Osteoblast (primary cell): Measurements from ENCODE around the gene PLXNB2. TPM values are rescaled to one million over a fixed set of nuclear protein-coding genes. Genes with fewer than 3 reads are reported as not detected.

Experiments used
- DNase-seq: peaks from one replicate; pipeline ENCODE4 v3.0.0; 2011; ENCODE audit warnings: low spot score, mixed read lengths; ENCODE audit not compliant: insufficient read length; ENCODE audit errors: missing footprints
- H2AFZ ChIP-seq: 2 replicates; pipeline ENCODE4 v1.6.0; 2011; ENCODE audit warnings: mild to moderate bottlenecking, low read length
- H3K27ac ChIP-seq: 2 replicates; pipeline ENCODE4 v1.5.1; 2011; ENCODE audit warnings: mild to moderate bottlenecking, low read depth, low read length, moderate library complexity
- H3K27me3 ChIP-seq: 2 replicates; pipeline ENCODE4 v1.6.0; 2012; ENCODE audit warnings: mild to moderate bottlenecking, control low read depth, inconsistent platforms, low read length, moderate library complexity; ENCODE audit not compliant: insufficient read depth
- H3K36me3 ChIP-seq: 2 replicates; pipeline ENCODE4 v1.5.1; 2011; ENCODE audit warnings: mild to moderate bottlenecking, low read length, control low read depth, moderate library complexity; ENCODE audit not compliant: insufficient read depth
- H3K4me1 ChIP-seq: 2 replicates; pipeline ENCODE4 v1.5.1; 2011; ENCODE audit warnings: mild to moderate bottlenecking, low read length, control low read depth, moderate library complexity; ENCODE audit not compliant: insufficient read depth
- H3K4me2 ChIP-seq: 2 replicates; pipeline ENCODE4 v1.6.0; 2011; ENCODE audit warnings: mild to moderate bottlenecking, low read length; ENCODE audit not compliant: insufficient read depth
- H3K4me3 ChIP-seq: fragments of 200-600 bp; sonication (generic); 3 replicates; pipeline ENCODE4 v1.5.1; 2012; ENCODE audit warnings: mild to moderate bottlenecking, low read length, inconsistent platforms; ENCODE audit not compliant: insufficient read depth
- H3K79me2 ChIP-seq: 2 replicates; pipeline ENCODE4 v1.6.0; 2012; ENCODE audit warnings: mild to moderate bottlenecking, low read length, control low read depth, inconsistent platforms; ENCODE audit not compliant: insufficient read depth
- H3K9me3 ChIP-seq: 2 replicates; pipeline ENCODE4 v1.5.1; 2011; ENCODE audit warnings: low read depth, low read length, control low read depth
- H4K20me1 ChIP-seq: 2 replicates; pipeline ENCODE4 v1.6.0; 2012; ENCODE audit warnings: mild to moderate bottlenecking, low read length, control low read depth; ENCODE audit not compliant: insufficient read depth
- CTCF ChIP-seq: IDR thresholded peaks from 2 replicates; pipeline ENCODE4 v1.5.1; 2011; ENCODE audit warnings: mild to moderate bottlenecking, low read depth, low read length, moderate library complexity; ENCODE audit errors: extremely low read depth
- total RNA-seq: library from RNA; depleted of rRNA; stranded (reverse); fragments of >200 nt; gene quantifications from 2 replicates; pipeline ENCODE4 v1.2.3, GENCODE V29; 2012

PLXNB2 gene
- total RNA-seq, 1 donor: 209 TPM

GRCh38 chr22:50268655-50269113, 38.8 kb downstream of the PLXNB2 start:
- no peak for TF ChIP-seq CTCF
- no peaks in the 10 kb centered on the region for H3K79me2 ChIP-seq
- no peaks in the 10 kb centered on the region for H3K9me3 ChIP-seq
- H2AFZ ChIP-seq: no peak overlapping the region
- H3K27me3 ChIP-seq: no peaks in the 10 kb centered on the region
- no peak overlapping the region for H3K27ac ChIP-seq
- no peak overlapping the region for H3K4me3 ChIP-seq
- H3K4me2 ChIP-seq: no peak overlapping the region
- DNase-seq: no peak
- peaks cover 11% of the 10 kb centered on the region for H3K4me1 ChIP-seq
- peaks cover 18% of the 10 kb centered on the region for H4K20me1 ChIP-seq
- peaks cover 5% of the 10 kb centered on the region for H3K36me3 ChIP-seq

- no peaks in the 10 kb centered on the region for H3K9me3 ChIP-seq
- no peak overlapping the region for H2AFZ ChIP-seq
- H3K36me3 ChIP-seq: peaks cover 4% of the 10 kb centered on the region
- H3K79me2 ChIP-seq: no peaks in the 10 kb centered on the region
- H3K27ac ChIP-seq: no peak overlapping the region
- peak overlapping the region; percentile 48 for H3K4me2 ChIP-seq
- H3K4me3 ChIP-seq: peak overlapping the region; percentile 58
- TF ChIP-seq CTCF: peak; percentile 11
- peak; percentile 100 for DNase-seq
- peaks cover 11% of the 10 kb centered on the region for H3K4me1 ChIP-seq
- H4K20me1 ChIP-seq: peaks cover 15% of the 10 kb centered on the region
- no peaks in the 10 kb centered on the region for H3K27me3 ChIP-seq
These were observed 39.7 kb downstream of the PLXNB2 start for GRCh38 chr22:50267591-50268390.

GRCh38 chr22:50266994-50267393, 40.5 kb downstream of the PLXNB2 start:
- Histone ChIP-seq H3K27me3 (no peaks in the 10 kb centered on the region), H3K36me3 (no peaks in the 10 kb centered on the region), H3K4me3 (no peak overlapping the region), H3K9me3 (no peaks in the 10 kb centered on the region), H2AFZ (no peak overlapping the region), H3K4me1 (peaks cover 15% of the 10 kb centered on the region), H3K27ac (no peak overlapping the region), H3K4me2 (no peak overlapping the region), H3K79me2 (no peaks in the 10 kb centered on the region), H4K20me1 (peaks cover 11% of the 10 kb centered on the region)
- DNase-seq: no peak
- TF ChIP-seq CTCF: no peak

- H3K36me3 ChIP-seq: no peaks in the 10 kb centered on the region
- H3K4me1 ChIP-seq: peaks cover 8% of the 10 kb centered on the region
- H3K27me3 ChIP-seq: no peaks in the 10 kb centered on the region
- no peaks in the 10 kb centered on the region for H3K9me3 ChIP-seq
- H3K4me2 ChIP-seq: no peak overlapping the region
- no peak for TF ChIP-seq CTCF
- no peak overlapping the region for H3K4me3 ChIP-seq
- H3K79me2 ChIP-seq: peaks cover 4% of the 10 kb centered on the region
- no peak overlapping the region for H3K27ac ChIP-seq
- DNase-seq: no peak
- H4K20me1 ChIP-seq: peaks cover 3% of the 10 kb centered on the region
- no peak overlapping the region for H2AFZ ChIP-seq
These were observed 42.3 kb downstream of the PLXNB2 start for GRCh38 chr22:50264946-50265669.
